Adrenal gland (tissue), 5 donors: ENCODE results near the gene MED27.

ENCODE experiments used
- POLR2A ChIP-seq, 2 donors: fragments of 450-650 bp; IDR thresholded peaks; one replicate each; pipeline ENCODE4 v1.6.1; 2017; ENCODE audit warnings: antibody characterized with exemption in 2 of 2, mild to moderate bottlenecking in 2 of 2, moderate library complexity in 1 of 2
- TF ChIP-seq, protein P1 (sequence below), 6 experiments: fragments of 450-650 bp in 4 of 6; fragments of 200-600 bp in 2 of 6; sonication (generic) in 1 of 6; IDR thresholded peaks; 1 replicate in 5 of 6; 2 replicates in 1 of 6; pipeline versions ENCODE4 v1.5.1 to v1.8.0; 2016 to 2021; ENCODE audit warnings: antibody characterized with exemption in 6 of 6, mild to moderate bottlenecking in 2 of 6, moderate library complexity in 1 of 6
- donor health status: DM: no; HTN: no; CAD: no.

DNA sequence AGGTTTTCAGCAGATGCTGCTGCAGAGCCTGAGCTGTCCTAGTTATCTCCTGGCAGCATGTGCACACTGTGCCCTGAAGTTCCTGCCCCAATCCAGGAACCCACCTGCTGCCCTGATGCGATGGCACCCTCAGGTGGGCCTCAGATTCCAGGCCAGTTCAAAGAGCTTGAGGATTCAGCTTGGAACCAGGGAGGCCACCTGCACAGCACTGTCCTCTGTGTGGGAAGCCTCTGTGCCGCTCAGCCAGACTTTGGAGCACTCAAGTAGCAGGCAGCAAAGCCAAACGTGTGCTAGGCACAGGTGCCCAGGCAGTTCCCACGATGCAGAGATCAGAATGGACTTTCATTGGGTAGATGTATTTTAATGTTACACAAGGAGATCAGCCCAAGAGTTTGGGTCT, 207.0 kb downstream of the MED27 start:
- TF ChIP-seq, protein P1, sequence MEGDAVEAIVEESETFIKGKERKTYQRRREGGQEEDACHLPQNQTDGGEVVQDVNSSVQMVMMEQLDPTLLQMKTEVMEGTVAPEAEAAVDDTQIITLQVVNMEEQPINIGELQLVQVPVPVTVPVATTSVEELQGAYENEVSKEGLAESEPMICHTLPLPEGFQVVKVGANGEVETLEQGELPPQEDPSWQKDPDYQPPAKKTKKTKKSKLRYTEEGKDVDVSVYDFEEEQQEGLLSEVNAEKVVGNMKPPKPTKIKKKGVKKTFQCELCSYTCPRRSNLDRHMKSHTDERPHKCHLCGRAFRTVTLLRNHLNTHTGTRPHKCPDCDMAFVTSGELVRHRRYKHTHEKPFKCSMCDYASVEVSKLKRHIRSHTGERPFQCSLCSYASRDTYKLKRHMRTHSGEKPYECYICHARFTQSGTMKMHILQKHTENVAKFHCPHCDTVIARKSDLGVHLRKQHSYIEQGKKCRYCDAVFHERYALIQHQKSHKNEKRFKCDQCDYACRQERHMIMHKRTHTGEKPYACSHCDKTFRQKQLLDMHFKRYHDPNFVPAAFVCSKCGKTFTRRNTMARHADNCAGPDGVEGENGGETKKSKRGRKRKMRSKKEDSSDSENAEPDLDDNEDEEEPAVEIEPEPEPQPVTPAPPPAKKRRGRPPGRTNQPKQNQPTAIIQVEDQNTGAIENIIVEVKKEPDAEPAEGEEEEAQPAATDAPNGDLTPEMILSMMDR (IDR thresholded peaks at IDR 0.05): no peak
- no peak for TF ChIP-seq POLR2A (IDR thresholded peaks at IDR 0.05)
